ENCODE results near the gene CCNL2.

CCNL2 gene

DNA sequence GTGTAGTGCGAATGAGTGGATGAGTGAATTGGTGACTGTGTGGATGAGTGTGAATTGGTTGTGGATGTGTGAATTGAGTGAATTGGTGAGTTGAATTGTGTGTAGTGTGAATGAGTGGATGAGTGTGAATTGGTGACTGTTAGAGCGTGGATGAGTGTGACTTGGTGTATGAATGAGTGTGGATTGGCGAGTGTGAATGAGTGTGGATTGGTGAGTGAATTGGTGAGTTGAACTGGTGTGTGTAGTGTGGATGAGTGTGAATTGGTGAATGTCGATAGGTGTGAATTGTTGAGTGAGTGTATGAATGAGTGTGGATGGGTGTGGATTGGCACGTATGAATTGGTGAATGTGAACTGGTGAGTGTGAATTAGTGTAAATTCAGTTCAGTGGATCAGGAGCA is 31.8 kb downstream of the CCNL2 start:
- TF ChIP-seq, protein P1, sequence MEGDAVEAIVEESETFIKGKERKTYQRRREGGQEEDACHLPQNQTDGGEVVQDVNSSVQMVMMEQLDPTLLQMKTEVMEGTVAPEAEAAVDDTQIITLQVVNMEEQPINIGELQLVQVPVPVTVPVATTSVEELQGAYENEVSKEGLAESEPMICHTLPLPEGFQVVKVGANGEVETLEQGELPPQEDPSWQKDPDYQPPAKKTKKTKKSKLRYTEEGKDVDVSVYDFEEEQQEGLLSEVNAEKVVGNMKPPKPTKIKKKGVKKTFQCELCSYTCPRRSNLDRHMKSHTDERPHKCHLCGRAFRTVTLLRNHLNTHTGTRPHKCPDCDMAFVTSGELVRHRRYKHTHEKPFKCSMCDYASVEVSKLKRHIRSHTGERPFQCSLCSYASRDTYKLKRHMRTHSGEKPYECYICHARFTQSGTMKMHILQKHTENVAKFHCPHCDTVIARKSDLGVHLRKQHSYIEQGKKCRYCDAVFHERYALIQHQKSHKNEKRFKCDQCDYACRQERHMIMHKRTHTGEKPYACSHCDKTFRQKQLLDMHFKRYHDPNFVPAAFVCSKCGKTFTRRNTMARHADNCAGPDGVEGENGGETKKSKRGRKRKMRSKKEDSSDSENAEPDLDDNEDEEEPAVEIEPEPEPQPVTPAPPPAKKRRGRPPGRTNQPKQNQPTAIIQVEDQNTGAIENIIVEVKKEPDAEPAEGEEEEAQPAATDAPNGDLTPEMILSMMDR (IDR thresholded peaks at IDR 0.05; ENCODE audit: low read depth, low read length, missing control alignments), result no peak
- DNase-seq (ENCODE audit: extremely low read depth, low read depth), result no peak
- H3K4me3 ChIP-seq (replicated peaks; ENCODE audit: low read depth, low read length), result no peak overlapping the region

DNA sequence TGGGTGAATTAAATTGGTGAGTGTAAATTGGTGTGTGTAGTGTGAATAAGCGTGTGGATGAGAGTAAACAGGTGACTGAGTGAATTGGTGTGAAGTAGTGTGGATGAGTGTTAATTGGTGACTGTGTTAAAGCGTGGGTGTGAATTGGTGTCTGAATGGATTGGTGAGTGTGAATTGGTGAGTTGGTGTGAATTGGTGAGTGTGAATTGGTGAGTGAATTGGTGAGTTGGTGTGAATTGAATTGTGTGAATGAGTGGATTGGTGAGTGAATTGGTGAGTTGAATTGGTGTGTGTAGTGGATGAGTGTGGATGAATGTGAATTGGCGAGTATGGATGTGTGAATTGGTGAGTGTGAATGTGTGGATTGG is 32.5 kb downstream of the CCNL2 start:
- TF ChIP-seq, protein P1 (IDR thresholded peaks at IDR 0.05; ENCODE audit: low read depth, low read length, missing control alignments), result no peak
- no peak overlapping the region for H3K4me3 ChIP-seq (replicated peaks; ENCODE audit: low read depth, low read length)
- no peak for DNase-seq (ENCODE audit: extremely low read depth, low read depth)

DNA sequence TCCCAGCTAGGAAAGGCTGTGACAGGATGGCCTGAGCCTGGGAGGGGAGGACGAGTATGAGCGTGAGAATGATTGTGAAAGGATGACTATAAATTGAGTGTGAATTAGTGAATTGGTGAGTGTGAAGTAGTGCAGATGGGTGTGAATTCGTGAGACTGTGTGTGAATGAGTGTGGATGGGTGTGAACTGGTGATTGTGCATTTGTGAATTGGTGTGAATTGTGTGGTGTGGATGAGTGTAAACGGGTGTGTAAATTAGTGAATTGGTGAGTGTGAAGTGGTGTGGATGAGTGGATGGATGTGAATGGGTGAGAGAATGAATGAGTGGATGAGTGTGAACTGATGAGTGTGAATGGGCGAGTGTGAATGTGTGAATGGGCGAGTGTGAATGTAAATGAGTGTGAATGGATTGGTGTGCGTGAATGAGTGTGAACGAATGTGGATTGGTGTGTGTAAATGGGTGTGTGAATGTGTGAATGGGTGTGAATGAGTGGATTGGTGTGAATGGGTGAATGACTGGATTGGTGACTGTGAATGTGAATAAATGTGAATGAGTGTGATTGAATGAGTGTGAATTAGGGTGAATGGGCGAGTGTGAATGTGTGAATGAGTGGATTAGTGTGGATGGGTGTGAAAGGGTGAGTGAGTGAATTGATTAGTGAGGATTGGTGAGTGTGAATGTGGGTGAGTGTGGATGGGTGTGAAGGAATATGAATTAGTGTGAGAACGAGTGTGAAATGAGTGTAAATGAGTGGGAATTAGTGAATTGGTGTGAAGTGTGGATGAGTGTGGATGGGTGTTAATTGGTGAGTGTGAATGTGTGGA is 33.0 kb downstream of the CCNL2 start:
- no peak for DNase-seq (ENCODE audit: extremely low read depth, low read depth)
- no peak overlapping the region for H3K4me3 ChIP-seq (replicated peaks; ENCODE audit: low read depth, low read length)
- TF ChIP-seq, protein P1 (IDR thresholded peaks at IDR 0.05; ENCODE audit: low read depth, low read length, missing control alignments), result no peak

DNA sequence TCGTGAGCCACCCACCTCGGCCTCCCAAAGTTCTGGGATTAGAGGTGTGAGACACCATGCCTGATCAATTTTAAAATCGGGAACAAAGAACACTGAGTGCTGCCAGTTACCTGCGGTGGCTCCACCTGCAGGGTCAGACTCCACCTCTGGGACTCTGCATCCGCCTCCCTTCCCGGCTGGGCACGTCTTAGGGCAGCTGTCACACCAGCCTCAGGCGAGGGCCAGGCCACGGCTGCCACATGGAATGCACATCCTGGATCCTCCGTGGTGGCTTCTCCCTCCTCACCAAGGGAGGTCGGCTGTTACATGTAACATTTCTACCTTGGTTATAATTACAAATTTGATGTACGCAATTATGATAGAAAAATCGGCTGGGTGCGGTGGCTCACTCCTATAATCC is 34.9 kb downstream of the CCNL2 start:
- H3K4me3 ChIP-seq (replicated peaks; ENCODE audit: low read depth, low read length), result no peak overlapping the region
- DNase-seq (ENCODE audit: extremely low read depth, low read depth), result no peak
- TF ChIP-seq, protein P1 (IDR thresholded peaks at IDR 0.05; ENCODE audit: low read depth, low read length, missing control alignments), result no peak

DNA sequence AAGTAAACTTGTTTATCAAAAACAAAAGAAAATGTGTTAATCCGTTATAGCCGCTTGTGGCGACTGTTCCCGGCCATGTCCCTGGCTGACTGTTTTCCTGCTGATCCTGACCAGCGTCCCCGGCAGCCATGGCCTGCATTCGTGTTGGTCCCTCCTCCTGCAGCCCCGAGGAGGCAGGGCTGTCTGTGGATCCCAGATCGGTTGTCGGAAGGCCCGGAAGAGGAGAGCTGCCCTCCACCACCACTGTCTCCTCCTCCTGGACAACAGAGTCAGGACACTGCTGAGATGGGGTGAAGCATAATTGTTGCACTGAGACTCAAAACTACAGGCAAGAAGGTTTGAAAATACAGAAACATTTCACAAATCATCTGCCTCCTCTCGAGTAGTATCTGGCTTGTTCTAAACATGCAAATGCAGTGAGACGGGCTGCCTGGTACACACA is 37.1 kb downstream of the CCNL2 start:
- no peak for DNase-seq (ENCODE audit: extremely low read depth, low read depth)
- TF ChIP-seq, protein P1 (IDR thresholded peaks at IDR 0.05; ENCODE audit: low read depth, low read length, missing control alignments), result peak; percentile 15
- H3K4me3 ChIP-seq (replicated peaks; ENCODE audit: low read depth, low read length), result no peak overlapping the region

DNA sequence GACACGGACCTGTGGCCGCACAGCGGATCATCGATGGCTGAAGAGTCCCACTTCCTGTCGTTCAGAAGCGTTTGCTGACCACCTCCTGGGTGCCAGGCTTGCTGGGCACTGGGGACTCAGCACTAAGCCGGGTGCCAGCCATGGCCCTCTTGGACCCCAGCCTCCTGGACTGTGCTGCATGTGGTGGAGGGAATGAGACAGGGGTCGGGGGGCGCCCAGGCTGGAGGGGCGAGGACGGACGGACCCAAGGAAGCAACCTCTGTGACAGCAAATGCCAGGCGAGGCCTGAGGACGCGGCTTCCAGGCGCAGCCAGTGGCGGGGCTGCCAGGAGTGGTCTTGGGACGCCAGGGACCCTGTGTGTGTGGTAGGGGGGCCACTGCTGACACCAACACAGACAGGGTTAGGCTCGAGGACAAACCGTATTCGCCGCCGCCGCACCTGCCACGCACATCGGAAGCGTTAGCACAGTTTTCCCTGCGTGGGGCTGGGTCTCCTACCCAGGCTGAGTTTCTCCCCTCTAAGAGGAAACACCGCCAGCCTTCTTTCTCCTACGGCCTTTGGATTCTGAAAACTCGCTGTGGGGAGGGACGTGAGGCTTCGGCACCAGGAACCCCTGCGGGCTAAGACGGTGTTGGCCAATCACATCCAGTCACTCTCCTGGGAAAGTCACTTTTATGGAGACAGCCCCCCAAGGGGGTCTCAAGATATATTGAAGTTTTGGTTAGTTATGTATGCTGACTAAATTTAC is 37.7 kb downstream of the CCNL2 start:
- no peak overlapping the region for H3K4me3 ChIP-seq (replicated peaks; ENCODE audit: low read depth, low read length)
- DNase-seq (ENCODE audit: extremely low read depth, low read depth), result no peak
- TF ChIP-seq, protein P1 (IDR thresholded peaks at IDR 0.05; ENCODE audit: low read depth, low read length, missing control alignments), result no peak

Measured in HFF-Myc (cell line).